ENCODE measurements around the gene NTM.

DNA sequence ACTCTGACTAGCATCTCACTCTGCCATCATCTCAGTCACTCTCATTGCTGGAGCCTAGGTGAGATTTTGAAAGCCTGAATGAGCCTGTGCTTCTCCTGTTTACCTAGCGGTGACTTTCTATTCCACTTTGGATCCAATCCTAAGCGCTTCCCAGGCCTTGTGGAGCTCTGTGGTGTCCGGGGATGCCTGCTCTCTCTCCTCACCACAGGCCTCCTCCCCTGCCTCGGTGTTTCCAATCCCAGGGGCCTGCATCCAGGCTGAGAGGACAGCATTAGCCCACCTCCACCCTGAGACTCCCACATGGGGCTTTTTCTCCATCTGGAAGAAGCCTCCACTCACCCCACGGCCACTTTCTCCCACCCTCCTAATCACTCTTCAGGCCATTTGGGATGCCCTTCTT, 380.3 kb downstream of the NTM start:
- TF ChIP-seq POLR2AphosphoS5 (IDR thresholded peaks at IDR 0.05; ENCODE audit: low read depth, low read length) (no peak), POLR2A (IDR thresholded peaks at IDR 0.05; ENCODE audit: low read depth, low read length) (no peak)

All from GM12892 (cell line).